GM23338 (cell line): ENCODE results near the gene CBY1.

Source experiments
- CTCF ChIP-seq, 2 experiments: fragments of 200-600 bp in 1 of 2; sonication (generic) in 1 of 2; conservative IDR thresholded peaks; 2 replicates each; pipeline versions ENCODE4 v1.5.1 to v1.6.1; 2016 to 2017; ENCODE audit warnings: antibody characterized with exemption in 2 of 2, low read depth in 2 of 2, mild to moderate bottlenecking in 2 of 2, moderate library complexity in 1 of 2
- EZH2 ChIP-seq: fragments of 200-600 bp; sonication (generic); IDR thresholded peaks from one replicate; pipeline ENCODE4 v1.8.0; 2017; ENCODE audit warnings: antibody characterized with exemption, mild to moderate bottlenecking, low read depth; ENCODE audit not compliant: unreplicated experiment
- REST ChIP-seq: IDR thresholded peaks from one replicate; pipeline ENCODE4 v1.6.1; 2018; ENCODE audit warnings: antibody characterized with exemption; ENCODE audit not compliant: unreplicated experiment

GRCh38 chr22:38629108-38629507, 27.3 kb upstream of the CBY1 start:
- TF ChIP-seq CTCF (conservative IDR thresholded peaks at IDR 0.05; ENCODE audit: low read depth in 2 of 2), result no peak
- TF ChIP-seq EZH2, result no peak
- no peak for TF ChIP-seq REST
